Natural killer cell (primary cell): ENCODE data around the gene KIR3DL2. TPM values are rescaled to one million over a fixed set of nuclear protein-coding genes. Genes with fewer than 3 reads are reported as not detected.
"Not testable (repeated sequence)": the region's sequence is repeated elsewhere in the genome, so short reads cannot be mapped to it uniquely, and the experiment has no call there.

Experiments used
- ATAC-seq, 3 donors: fragments of 150-1000 bp in 2 of 3; fragments of 200-7000 bp in 1 of 3; cut with Tn5 transposase; 1 replicate in 1 of 3; 2 replicates in 2 of 3; pipeline ENCODE4 v1.10.0; 2021; ENCODE audit warnings: mild to moderate bottlenecking in 2 of 3, moderate library complexity in 2 of 3
- DNase-seq, 2 donors: peaks; one replicate each; pipeline versions ENCODE4 v3.0.0 to v3.0.0-alpha.2; 2013 to 2021; ENCODE audit warnings: mixed read lengths in 1 of 2
- H3K27ac ChIP-seq: one replicate; pipeline ENCODE4 v1.5.1; 2013; ENCODE audit warnings: mild to moderate bottlenecking, low read length
- H3K27me3 ChIP-seq: one replicate; pipeline ENCODE4 v1.6.1; 2013; ENCODE audit warnings: low read length; ENCODE audit not compliant: control insufficient read depth, insufficient read depth
- H3K36me3 ChIP-seq: one replicate; pipeline ENCODE4 v1.6.1; 2013; ENCODE audit warnings: low read length; ENCODE audit not compliant: control insufficient read depth, insufficient read depth
- H3K4me1 ChIP-seq: one replicate; pipeline ENCODE4 v1.6.1; 2013; ENCODE audit warnings: low read length; ENCODE audit not compliant: control insufficient read depth, insufficient read depth
- H3K4me3 ChIP-seq: one replicate; pipeline ENCODE4 v1.5.1; 2013; ENCODE audit warnings: low read length
- H3K9me3 ChIP-seq: one replicate; pipeline ENCODE4 v1.6.1; 2013; ENCODE audit warnings: low read length; ENCODE audit not compliant: control insufficient read depth, insufficient read depth
- H3K27ac Mint-ChIP-seq, 2 donors: one replicate each; pipeline ENCODE4 v1.8.0; 2022; ENCODE audit warnings: mild to moderate bottlenecking in 2 of 2, mixed read lengths in 2 of 2, moderate library complexity in 1 of 2
- H3K27me3 Mint-ChIP-seq, 2 donors: one replicate each; pipeline ENCODE4 v1.8.0; 2022; ENCODE audit warnings: low read depth in 2 of 2, mixed read lengths in 2 of 2
- H3K36me3 Mint-ChIP-seq: one replicate; pipeline ENCODE4 v1.8.0; 2022; ENCODE audit warnings: mixed read lengths
- H3K4me1 Mint-ChIP-seq, 2 donors: one replicate each; pipeline ENCODE4 v1.8.0; 2022; ENCODE audit warnings: mixed read lengths in 2 of 2
- H3K4me3 Mint-ChIP-seq: one replicate; pipeline ENCODE4 v1.8.0; 2022; ENCODE audit warnings: mild to moderate bottlenecking, moderate library complexity, mixed read lengths
- H3K9me3 Mint-ChIP-seq, 2 donors: one replicate each; pipeline ENCODE4 v1.8.0; 2022; ENCODE audit warnings: mixed read lengths in 2 of 2
- WGBS: methylation state at CpG from one replicate; pipeline ENCODE4 v1.1.7; 2013; ENCODE audit warnings: missing lambda C conversion rate; ENCODE audit not compliant: insufficient coverage; 5-methylcytosine and 5-hydroxymethylcytosine counted together
- intact Hi-C: fragments of 100-400 bp; cut with micrococcal nuclease; formaldehyde crosslinking; loops from one replicate; pipeline ENCODE4 v1.14.2; 2022
- total RNA-seq, 4 donors: library from RNA; stranded (reverse); fragments of 120-200 nt in 1 of 4; gene quantifications; one replicate each; pipeline versions ENCODE4 v1.2.3 to v1.2.4, GENCODE V29; 2013 to 2022
- TF ChIP-seq, protein P1 (sequence below): fragments of 200-600 bp; IDR thresholded peaks from one replicate; pipeline ENCODE4 v1.8.0; 2022; ENCODE audit warnings: antibody characterized with exemption

KIR3DL2 gene
- total RNA-seq, 3 donors from 2014 or later (not counting 1 experiment from before 2014, with no cell fraction given): 24.0 to 89.0 (median 65.1) TPM

- no CpG with 5 or more reads among the region's 6 CpGs for WGBS
- no peaks in the 10 kb centered on the region for H3K9me3 ChIP-seq
- H3K27ac ChIP-seq: no peak overlapping the region
- peak overlapping the region; percentile 94 to 98 for H3K27ac Mint-ChIP-seq
- intact Hi-C loops: loop anchor here (10.0 kb wide), 2 partner anchors 209 to 369 kb away; no protein-coding TSS in a partner anchor
- H3K36me3 ChIP-seq: no peaks in the 10 kb centered on the region
- H3K4me1 ChIP-seq: peaks cover 47% of the 10 kb centered on the region
- TF ChIP-seq, protein P1, sequence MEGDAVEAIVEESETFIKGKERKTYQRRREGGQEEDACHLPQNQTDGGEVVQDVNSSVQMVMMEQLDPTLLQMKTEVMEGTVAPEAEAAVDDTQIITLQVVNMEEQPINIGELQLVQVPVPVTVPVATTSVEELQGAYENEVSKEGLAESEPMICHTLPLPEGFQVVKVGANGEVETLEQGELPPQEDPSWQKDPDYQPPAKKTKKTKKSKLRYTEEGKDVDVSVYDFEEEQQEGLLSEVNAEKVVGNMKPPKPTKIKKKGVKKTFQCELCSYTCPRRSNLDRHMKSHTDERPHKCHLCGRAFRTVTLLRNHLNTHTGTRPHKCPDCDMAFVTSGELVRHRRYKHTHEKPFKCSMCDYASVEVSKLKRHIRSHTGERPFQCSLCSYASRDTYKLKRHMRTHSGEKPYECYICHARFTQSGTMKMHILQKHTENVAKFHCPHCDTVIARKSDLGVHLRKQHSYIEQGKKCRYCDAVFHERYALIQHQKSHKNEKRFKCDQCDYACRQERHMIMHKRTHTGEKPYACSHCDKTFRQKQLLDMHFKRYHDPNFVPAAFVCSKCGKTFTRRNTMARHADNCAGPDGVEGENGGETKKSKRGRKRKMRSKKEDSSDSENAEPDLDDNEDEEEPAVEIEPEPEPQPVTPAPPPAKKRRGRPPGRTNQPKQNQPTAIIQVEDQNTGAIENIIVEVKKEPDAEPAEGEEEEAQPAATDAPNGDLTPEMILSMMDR: no peak
- no peaks in the 10 kb centered on the region for H3K27me3 ChIP-seq
- no peaks in the 10 kb centered on the region for H3K9me3 Mint-ChIP-seq
- DNase-seq (no peak), ATAC-seq (no peak)
- peaks cover 54 to 74% of the 10 kb centered on the region in 2 donors for H3K4me1 Mint-ChIP-seq
- no peaks in the 10 kb centered on the region for H3K36me3 Mint-ChIP-seq
- peaks cover 0 to 5% of the 10 kb centered on the region in 2 donors for H3K27me3 Mint-ChIP-seq
- peak overlapping the region; percentile 92 for H3K4me3 Mint-ChIP-seq
- H3K4me3 ChIP-seq: no peak overlapping the region
Measured at GRCh38 chr19:54903303-54903702, 53.1 kb downstream of the KIR3DL2 start.

DNA sequence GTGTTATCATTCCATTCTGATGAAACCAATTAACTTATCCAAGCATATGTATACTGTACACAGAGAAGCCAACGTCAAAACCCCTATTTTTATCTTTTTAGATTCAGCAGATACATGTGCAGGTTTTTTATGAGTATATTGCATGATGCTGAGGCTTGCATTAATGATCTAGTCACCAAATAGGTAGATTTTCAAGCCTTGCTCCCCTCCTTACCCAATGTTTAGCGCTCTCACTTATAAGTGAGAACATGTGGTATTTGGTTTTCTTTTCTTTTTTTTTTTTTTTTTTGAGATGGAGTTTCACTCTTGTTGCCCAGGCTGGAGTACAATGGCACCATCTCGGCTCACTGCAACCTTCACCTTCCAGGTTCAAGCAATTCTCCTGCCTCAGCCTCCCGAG lies 54.0 kb downstream of the KIR3DL2 start:
- H3K9me3 Mint-ChIP-seq, H3K4me3 ChIP-seq, H3K36me3 ChIP-seq, H3K9me3 ChIP-seq, H3K36me3 Mint-ChIP-seq, H3K27me3 ChIP-seq, H3K27me3 Mint-ChIP-seq: not testable (repeated sequence)
- DNase-seq (peak in 1 of 2 donors; percentile 34), ATAC-seq (peak; percentile 30 to 51 (median 43))
- intact Hi-C loops: loop anchor here (2.0 to 10.0 kb wide), 3 partner anchors 17 to 369 kb away; no protein-coding TSS in a partner anchor
- Mint-ChIP-seq H3K4me3 (peak overlapping the region; percentile 92), H3K27ac (peak overlapping the region; percentile 94 to 98), H3K4me1 (peaks cover 52 to 65% of the 10 kb centered on the region in 2 donors)
- peaks cover 56% of the 10 kb centered on the region for H3K4me1 ChIP-seq
- H3K27ac ChIP-seq: peak overlapping the region; percentile 73
- 52% methylated on average over 2 of the region's 4 CpGs for WGBS

DNA sequence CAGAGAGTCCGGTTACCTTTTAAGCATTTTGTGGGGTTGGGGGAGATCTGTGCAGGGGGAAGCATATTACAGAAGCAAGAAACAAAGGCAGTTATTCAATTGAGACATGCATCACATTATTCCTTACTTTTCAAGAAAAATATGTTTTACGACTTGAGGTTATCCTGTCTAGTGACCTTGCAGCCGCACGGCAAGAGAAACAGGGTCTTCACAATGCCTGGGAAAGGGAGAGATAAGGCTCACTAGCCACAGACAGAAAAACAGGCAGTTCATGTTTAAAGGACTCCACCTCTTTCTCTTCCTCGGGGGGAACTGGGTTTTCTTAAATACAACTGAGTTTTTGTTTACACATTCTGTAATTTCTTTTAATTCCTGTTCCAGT lies 55.2 kb downstream of the KIR3DL2 start:
- H3K4me1 ChIP-seq: peaks cover 59% of the 10 kb centered on the region
- no peaks in the 10 kb centered on the region for H3K27me3 ChIP-seq
- TF ChIP-seq, protein P1: no peak
- Mint-ChIP-seq H3K4me1 (peaks cover 45 to 55% of the 10 kb centered on the region in 2 donors), H3K9me3 (no peaks in the 10 kb centered on the region), H3K36me3 (peaks cover 3% of the 10 kb centered on the region), H3K4me3 (peak overlapping the region; percentile 92), H3K27ac (peak overlapping the region; percentile 94 to 98), H3K27me3 (no peaks in the 10 kb centered on the region)
- DNase-seq: no peak
- H3K4me3 ChIP-seq: no peak overlapping the region
- intact Hi-C loops: loop anchor here (1.0 to 10.0 kb wide), 5 partner anchors 15 to 371 kb away; partner anchors contain the start of gene KIR2DL4
- H3K9me3 ChIP-seq: no peaks in the 10 kb centered on the region
- H3K36me3 ChIP-seq: peaks cover 13% of the 10 kb centered on the region
- peak overlapping the region; percentile 94 for H3K27ac ChIP-seq
- 10% methylated on average over 4 of the region's 5 CpGs for WGBS
- ATAC-seq: no peak

DNA sequence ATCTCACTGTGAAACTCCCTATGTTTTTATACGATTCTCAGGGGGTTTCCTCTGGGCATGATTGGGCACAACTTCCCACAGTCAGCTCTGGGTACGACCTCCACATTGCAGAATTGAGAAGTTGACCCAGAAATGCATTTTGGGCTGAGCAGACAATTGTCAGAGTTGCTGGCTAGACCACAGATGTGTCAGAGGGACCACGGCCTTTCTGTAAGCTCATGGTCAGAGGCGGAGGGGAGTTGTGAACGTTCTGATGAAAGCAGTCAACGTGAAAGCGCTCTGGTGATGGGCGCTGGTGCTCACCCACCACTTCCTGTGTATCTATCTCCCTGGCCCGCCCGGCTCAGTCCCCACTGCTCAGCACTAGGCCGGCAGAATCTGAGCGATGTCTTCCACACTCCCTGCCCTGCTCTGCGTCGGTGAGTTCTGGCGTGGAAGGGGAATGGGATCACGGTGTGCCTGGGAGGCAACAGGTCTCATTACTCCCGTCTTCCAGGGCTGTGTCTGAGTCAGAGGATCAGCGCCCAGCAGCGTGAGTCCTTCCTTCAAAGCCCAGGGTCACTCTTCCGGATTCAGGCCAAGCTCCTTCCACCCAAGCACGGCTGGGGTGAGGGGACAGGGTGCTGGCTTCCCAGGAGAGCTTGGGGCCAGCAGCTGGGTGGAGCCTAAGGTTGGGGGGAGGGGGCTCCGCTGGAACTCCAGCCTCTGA lies 55.7 kb downstream of the KIR3DL2 start, which contains the start of gene NCR1:
NCR1 (plus strand) TSS at position 346 of the 709 bp plus-strand sequence; CDS start at position 386, 40 bp downstream.
- Histone ChIP-seq H3K27ac (peak within 1 kb of the TSS; percentile 94), H3K9me3 (no peaks in the 10 kb centered on the region), H3K4me1 (peaks cover 59% of the 10 kb centered on the region), H3K4me3 (peak within 1 kb of the TSS; percentile 80), H3K27me3 (no peaks in the 10 kb centered on the region), H3K36me3 (peaks cover 18% of the 10 kb centered on the region)
- Mint-ChIP-seq H3K4me3 (peak within 1 kb of the TSS; percentile 92), H3K27ac (peak within 1 kb of the TSS; percentile 94 to 98), H3K4me1 (peaks cover 51 to 57% of the 10 kb centered on the region in 2 donors), H3K36me3 (peaks cover 8% of the 10 kb centered on the region), H3K27me3 (no peaks in the 10 kb centered on the region), H3K9me3 (no peaks in the 10 kb centered on the region)
- 34% methylated on average over 22 of the region's 22 CpGs for WGBS
- ATAC-seq: peak; percentile 81 to 92 (median 90)
- intact Hi-C loops: loop anchor here (1.0 to 10.0 kb wide), 6 partner anchors 10 to 371 kb away; partner anchors contain the start of gene KIR2DL4
- TF ChIP-seq, protein P1: no peak
- peak; percentile 58 to 76 for DNase-seq
